ENCODE measurements around the gene CXorf38.

CXorf38 gene

DNA sequence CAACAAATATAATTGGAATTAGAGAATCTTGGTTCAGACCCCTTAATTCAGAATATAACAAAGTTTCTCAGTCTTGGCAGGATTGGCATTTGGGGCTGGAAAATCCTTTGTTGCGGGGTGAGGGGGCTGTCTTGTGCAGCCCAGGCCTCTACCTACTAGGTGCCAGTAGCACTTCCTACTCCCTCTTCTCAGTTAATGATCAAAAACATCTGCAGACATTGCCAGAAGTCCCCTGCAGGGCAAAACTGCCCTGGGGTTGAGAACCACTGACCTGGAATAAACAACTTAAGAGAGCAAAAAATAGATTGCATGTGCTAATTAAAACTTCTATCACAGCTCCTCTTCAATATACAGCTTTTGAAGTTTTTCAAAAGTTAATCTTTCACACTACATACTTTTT lies 36.7 kb upstream of the CXorf38 start:
- CTCF ChIA-PET = interaction anchor here (1.2 kb wide), 1 partner anchor 25 kb away, joined by 3 read pairs; no protein-coding TSS in a partner anchor
- TF ChIP-seq, protein P1, sequence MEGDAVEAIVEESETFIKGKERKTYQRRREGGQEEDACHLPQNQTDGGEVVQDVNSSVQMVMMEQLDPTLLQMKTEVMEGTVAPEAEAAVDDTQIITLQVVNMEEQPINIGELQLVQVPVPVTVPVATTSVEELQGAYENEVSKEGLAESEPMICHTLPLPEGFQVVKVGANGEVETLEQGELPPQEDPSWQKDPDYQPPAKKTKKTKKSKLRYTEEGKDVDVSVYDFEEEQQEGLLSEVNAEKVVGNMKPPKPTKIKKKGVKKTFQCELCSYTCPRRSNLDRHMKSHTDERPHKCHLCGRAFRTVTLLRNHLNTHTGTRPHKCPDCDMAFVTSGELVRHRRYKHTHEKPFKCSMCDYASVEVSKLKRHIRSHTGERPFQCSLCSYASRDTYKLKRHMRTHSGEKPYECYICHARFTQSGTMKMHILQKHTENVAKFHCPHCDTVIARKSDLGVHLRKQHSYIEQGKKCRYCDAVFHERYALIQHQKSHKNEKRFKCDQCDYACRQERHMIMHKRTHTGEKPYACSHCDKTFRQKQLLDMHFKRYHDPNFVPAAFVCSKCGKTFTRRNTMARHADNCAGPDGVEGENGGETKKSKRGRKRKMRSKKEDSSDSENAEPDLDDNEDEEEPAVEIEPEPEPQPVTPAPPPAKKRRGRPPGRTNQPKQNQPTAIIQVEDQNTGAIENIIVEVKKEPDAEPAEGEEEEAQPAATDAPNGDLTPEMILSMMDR (IDR thresholded peaks at IDR 0.05; ENCODE audit: control extremely low read depth, extremely low read depth, low read depth, missing control alignments) = no peak

DNA sequence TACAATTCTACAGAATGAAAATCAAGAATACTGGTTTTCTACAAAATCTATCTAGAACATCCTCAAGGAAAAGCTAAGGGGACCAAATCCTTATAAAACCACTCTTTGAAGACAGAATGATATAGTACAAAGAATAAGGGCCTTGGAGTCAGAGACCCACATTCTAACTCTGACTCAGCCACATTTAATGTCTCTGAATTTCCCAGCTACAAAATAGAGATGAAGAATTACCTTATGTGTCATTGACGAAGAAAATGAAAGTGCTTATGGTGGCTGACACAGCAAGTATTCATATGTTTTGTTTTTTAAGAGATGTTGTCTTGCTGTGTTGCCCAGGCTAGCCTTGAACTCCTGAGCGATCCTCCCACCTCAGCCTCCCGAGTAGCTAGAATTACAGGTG lies 35.9 kb upstream of the CXorf38 start:
- ChIA-PET POLR2A (no interaction called here), CTCF (interaction anchor here (1.2 kb wide), 1 partner anchor 24 kb away, joined by 3 read pairs; no protein-coding TSS in a partner anchor)
- DNase-seq (ENCODE audit: extremely low spot score) = no peak
- TF ChIP-seq, protein P1 (IDR thresholded peaks at IDR 0.05; ENCODE audit: control extremely low read depth, extremely low read depth, low read depth, missing control alignments) = no peak

More for the DNA sequence above, 36.7 kb upstream of the CXorf38 start:
- no peak for DNase-seq (ENCODE audit: extremely low spot score)
- POLR2A ChIA-PET = no interaction called here

DNA sequence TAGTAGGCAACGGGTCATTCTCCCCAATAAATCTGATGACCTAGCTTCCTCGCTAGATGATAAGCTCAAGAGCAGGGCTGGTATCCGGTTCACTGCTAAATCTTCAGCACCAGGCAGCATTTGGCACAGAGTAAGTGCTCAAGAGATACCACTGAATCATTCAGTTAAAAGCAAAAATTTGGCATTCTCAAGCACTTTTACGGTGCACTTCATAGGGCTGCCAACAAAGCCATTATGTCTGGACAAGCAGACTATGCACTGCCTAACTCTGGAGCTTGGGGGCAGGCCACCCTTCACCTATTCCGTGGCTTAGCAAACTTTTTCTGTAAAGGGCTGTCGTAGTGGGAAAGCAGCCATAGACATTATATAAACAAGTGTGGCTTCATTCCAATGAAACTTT lies 23.8 kb upstream of the CXorf38 start:
- DNase-seq (ENCODE audit: extremely low spot score) = no peak
- POLR2A ChIA-PET = no interaction called here

DNA sequence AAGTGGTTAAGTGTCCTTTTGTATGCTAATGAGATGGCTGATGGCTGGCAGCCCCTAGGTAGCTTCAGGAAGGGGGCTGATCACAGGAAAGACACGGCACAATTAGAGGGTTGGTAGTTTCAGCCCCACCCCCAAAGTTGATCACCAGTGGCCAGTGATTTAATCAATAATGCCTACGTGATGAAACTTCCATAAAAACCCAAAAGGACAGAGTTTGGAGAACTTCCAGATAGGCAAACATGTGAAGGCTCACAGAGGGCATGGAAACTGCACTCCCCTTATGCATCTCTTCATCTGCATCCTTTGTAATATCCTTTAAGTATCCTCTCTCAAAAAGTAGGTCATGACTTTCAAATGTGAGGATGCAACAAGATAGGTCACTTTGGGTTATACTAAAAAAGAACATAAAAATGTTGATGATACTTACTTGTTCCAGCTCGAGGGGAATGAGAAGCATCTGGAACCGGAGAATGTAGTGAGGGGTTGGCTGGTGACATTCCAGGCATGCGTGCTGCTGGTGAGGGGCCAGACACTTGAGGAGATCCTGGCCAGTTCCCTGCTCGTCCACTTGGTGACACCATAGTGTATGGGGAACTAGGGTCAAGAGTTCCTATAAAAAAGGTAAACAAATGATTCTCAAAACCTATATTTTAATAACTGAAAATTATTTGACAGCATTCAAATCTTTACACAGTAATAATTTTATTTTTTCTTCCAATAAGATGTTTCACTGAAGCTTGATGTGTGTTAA lies 16.7 kb upstream of the CXorf38 start:
- ChIA-PET CTCF (interaction anchor here (0.9 to 2.2 kb wide), 3 partner anchors 13 to 28 kb away, joined by 3 to 7 read pairs (median 3); no protein-coding TSS in a partner anchor), POLR2A (no interaction called here)
- no peak for DNase-seq (ENCODE audit: extremely low spot score)
- TF ChIP-seq, protein P1 (IDR thresholded peaks at IDR 0.05; ENCODE audit: control extremely low read depth, extremely low read depth, low read depth, missing control alignments) = peak; percentile 18

More for the DNA sequence above, 23.8 kb upstream of the CXorf38 start:
- CTCF ChIA-PET = interaction anchor here (1.0 kb wide), 1 partner anchor 17 kb away, joined by 3 read pairs; no protein-coding TSS in a partner anchor
- TF ChIP-seq, protein P1 (IDR thresholded peaks at IDR 0.05; ENCODE audit: control extremely low read depth, extremely low read depth, low read depth, missing control alignments) = no peak

DNA sequence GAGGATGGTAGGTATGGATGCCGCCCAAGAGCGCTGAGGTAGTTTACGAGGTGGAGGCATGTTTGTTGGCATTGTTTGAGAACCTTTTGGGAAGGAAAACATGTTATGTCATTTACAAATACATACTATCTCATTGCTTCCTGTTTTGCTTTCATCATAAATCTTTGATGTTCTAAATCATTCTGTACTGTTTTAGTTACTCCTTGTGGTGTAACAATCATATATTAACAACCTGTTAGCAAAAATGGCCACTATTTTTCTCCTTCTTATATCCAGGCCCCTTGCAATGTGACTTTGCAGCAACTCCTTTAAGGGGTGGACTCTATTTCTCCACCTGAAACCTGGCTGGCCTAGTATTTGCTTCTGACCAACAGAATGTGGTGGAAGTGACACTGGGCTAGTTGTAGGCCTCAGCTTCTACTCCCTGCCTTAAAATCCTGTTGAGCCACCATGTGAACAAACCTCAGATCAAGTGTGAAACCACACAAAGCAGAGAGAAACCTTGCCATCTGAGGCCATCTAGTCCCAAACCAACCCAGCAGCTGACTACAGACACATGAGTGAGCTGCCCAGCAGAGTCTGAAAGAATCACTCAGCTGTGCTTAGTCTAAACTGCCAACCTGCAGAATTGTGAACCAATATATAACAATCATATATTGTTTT lies 15.8 kb upstream of the CXorf38 start:
- no peak for DNase-seq (ENCODE audit: extremely low spot score)
- CTCF ChIA-PET = interaction anchor here (0.9 to 2.2 kb wide), 2 partner anchors 12 to 18 kb away, joined by 3 to 7 read pairs; no protein-coding TSS in a partner anchor
- POLR2A ChIA-PET = no interaction called here
- TF ChIP-seq, protein P1 (IDR thresholded peaks at IDR 0.05; ENCODE audit: control extremely low read depth, extremely low read depth, low read depth, missing control alignments) = no peak

DNA sequence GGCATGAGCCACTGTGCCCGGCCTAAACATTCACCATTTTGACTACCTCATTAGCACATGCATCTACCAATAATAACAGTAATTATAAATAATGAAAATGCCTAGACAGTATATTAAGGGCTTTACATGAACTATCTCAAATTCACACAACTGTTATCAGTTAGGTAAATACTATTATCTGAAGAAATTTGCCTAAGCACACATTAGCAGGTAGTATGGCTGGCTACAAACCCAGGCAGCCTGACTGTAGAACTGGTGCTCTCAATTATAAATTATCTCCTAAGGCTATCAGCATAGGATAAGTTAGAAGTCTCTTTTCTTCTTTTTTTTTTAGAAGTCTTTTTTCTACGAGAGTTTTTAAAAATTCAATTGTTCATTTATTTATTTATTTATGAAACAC lies 14.1 kb upstream of the CXorf38 start:
- DNase-seq (ENCODE audit: extremely low spot score) = no peak
- ChIA-PET POLR2A (no interaction called here), CTCF (interaction anchor here (0.9 kb wide), 1 partner anchor 10 kb away, joined by 3 read pairs; no protein-coding TSS in a partner anchor)
- TF ChIP-seq, protein P1 (IDR thresholded peaks at IDR 0.05; ENCODE audit: control extremely low read depth, extremely low read depth, low read depth, missing control alignments) = no peak
